Neuron (in vitro differentiated cells): ENCODE data around the gene CLPTM1L.
"Not testable (repeated sequence)": the region's sequence is repeated elsewhere in the genome, so short reads cannot be mapped to it uniquely, and the experiment has no call there.

Experiments used
- H2AFZ ChIP-seq: one replicate; pipeline ENCODE4 v1.6.1; 2013; ENCODE audit warnings: low read depth, mild to moderate bottlenecking, inconsistent platforms, low read length, moderate library complexity
- H3K27me3 ChIP-seq: one replicate; pipeline ENCODE4 v1.6.1; 2013; ENCODE audit warnings: low read length; ENCODE audit not compliant: insufficient read depth
- H3K36me3 ChIP-seq: one replicate; pipeline ENCODE4 v1.6.1; 2013; ENCODE audit warnings: low read length; ENCODE audit not compliant: insufficient read depth
- H3K4me1 ChIP-seq: one replicate; pipeline ENCODE4 v1.6.1; 2013; ENCODE audit warnings: low read length; ENCODE audit not compliant: insufficient read depth
- H3K4me3 ChIP-seq: 2 replicates; pipeline ENCODE4 v1.5.1; 2013; ENCODE audit warnings: mild to moderate bottlenecking, low read length, moderate library complexity
- H3K9me3 ChIP-seq: one replicate; pipeline ENCODE4 v1.6.1; 2013; ENCODE audit warnings: low read length

CLPTM1L gene

GRCh38 chr5:1338196-1338490 lies 6.8 kb downstream of the CLPTM1L start:
- Histone ChIP-seq H3K4me3 (no peak overlapping the region), H3K36me3 (peaks cover 84% of the 10 kb centered on the region), H3K27me3 (no peaks in the 10 kb centered on the region), H3K9me3 (no peaks in the 10 kb centered on the region), H3K4me1 (peaks cover 1% of the 10 kb centered on the region), H2AFZ (no peak overlapping the region)

GRCh38 chr5:1337489-1338195 lies 7.3 kb downstream of the CLPTM1L start:
- no peaks in the 10 kb centered on the region for H3K27me3 ChIP-seq
- no peak overlapping the region for H3K4me3 ChIP-seq
- no peak overlapping the region for H2AFZ ChIP-seq
- H3K9me3 ChIP-seq = no peaks in the 10 kb centered on the region
- H3K4me1 ChIP-seq = no peaks in the 10 kb centered on the region
- peaks cover 82% of the 10 kb centered on the region for H3K36me3 ChIP-seq

- H3K4me1 ChIP-seq = no peaks in the 10 kb centered on the region
- H3K9me3 ChIP-seq = no peaks in the 10 kb centered on the region
- H3K36me3 ChIP-seq = peaks cover 80% of the 10 kb centered on the region
- no peaks in the 10 kb centered on the region for H3K27me3 ChIP-seq
- H3K4me3 ChIP-seq = no peak overlapping the region
- no peak overlapping the region for H2AFZ ChIP-seq
These were observed 8.0 kb downstream of the CLPTM1L start for GRCh38 chr5:1336749-1337488.

- Histone ChIP-seq H3K4me1 (no peaks in the 10 kb centered on the region), H3K4me3 (no peak overlapping the region), H3K9me3 (no peaks in the 10 kb centered on the region), H3K27me3 (no peaks in the 10 kb centered on the region), H3K36me3 (peaks cover 78% of the 10 kb centered on the region), H2AFZ (no peak overlapping the region)
These were observed 8.8 kb downstream of the CLPTM1L start for GRCh38 chr5:1336106-1336561.

GRCh38 chr5:1335540-1336095 lies 9.3 kb downstream of the CLPTM1L start:
- no peak overlapping the region for H3K4me3 ChIP-seq
- H3K36me3 ChIP-seq = peaks cover 78% of the 10 kb centered on the region
- no peaks in the 10 kb centered on the region for H3K9me3 ChIP-seq
- H3K4me1 ChIP-seq = no peaks in the 10 kb centered on the region
- H3K27me3 ChIP-seq = no peaks in the 10 kb centered on the region
- no peak overlapping the region for H2AFZ ChIP-seq

GRCh38 chr5:1334831-1335539 lies 9.9 kb downstream of the CLPTM1L start:
- Histone ChIP-seq H3K4me1 (no peaks in the 10 kb centered on the region), H3K36me3 (peaks cover 77% of the 10 kb centered on the region)

GRCh38 chr5:1333986-1334385 lies 10.9 kb downstream of the CLPTM1L start:
- Histone ChIP-seq H3K27me3 (no peaks in the 10 kb centered on the region), H3K4me1 (no peaks in the 10 kb centered on the region), H2AFZ (no peak overlapping the region), H3K9me3 (no peaks in the 10 kb centered on the region), H3K36me3 (peaks cover 75% of the 10 kb centered on the region), H3K4me3 (no peak overlapping the region)

More at GRCh38 chr5:1334831-1335539, 9.9 kb downstream of the CLPTM1L start:
- Histone ChIP-seq H3K27me3 (no peaks in the 10 kb centered on the region), H2AFZ (no peak overlapping the region), H3K9me3 (no peaks in the 10 kb centered on the region), H3K4me3 (no peak overlapping the region)

GRCh38 chr5:1333286-1333685 lies 11.6 kb downstream of the CLPTM1L start:
- peaks cover 68% of the 10 kb centered on the region for H3K36me3 ChIP-seq
- H3K4me3 ChIP-seq = not testable (repeated sequence)

GRCh38 chr5:1332461-1333001 lies 12.4 kb downstream of the CLPTM1L start:
- Histone ChIP-seq H3K27me3 (no peaks in the 10 kb centered on the region), H3K36me3 (peaks cover 61% of the 10 kb centered on the region), H3K4me1 (no peaks in the 10 kb centered on the region), H2AFZ (no peak overlapping the region), H3K9me3 (no peaks in the 10 kb centered on the region), H3K4me3 (no peak overlapping the region)

More at GRCh38 chr5:1333286-1333685, 11.6 kb downstream of the CLPTM1L start:
- not testable (repeated sequence) for H2AFZ ChIP-seq, H3K9me3 ChIP-seq, H3K4me1 ChIP-seq, H3K27me3 ChIP-seq

GRCh38 chr5:1331861-1332405 lies 13.0 kb downstream of the CLPTM1L start:
- no peaks in the 10 kb centered on the region for H3K27me3 ChIP-seq
- no peak overlapping the region for H2AFZ ChIP-seq
- H3K4me3 ChIP-seq = no peak overlapping the region
- peaks cover 55% of the 10 kb centered on the region for H3K36me3 ChIP-seq
- no peaks in the 10 kb centered on the region for H3K4me1 ChIP-seq
- H3K9me3 ChIP-seq = no peaks in the 10 kb centered on the region

GRCh38 chr5:1330847-1331831 lies 13.8 kb downstream of the CLPTM1L start:
- H2AFZ ChIP-seq = no peak overlapping the region
- H3K36me3 ChIP-seq = peaks cover 51% of the 10 kb centered on the region
- no peaks in the 10 kb centered on the region for H3K9me3 ChIP-seq
- no peaks in the 10 kb centered on the region for H3K4me1 ChIP-seq
- H3K4me3 ChIP-seq = no peak overlapping the region
- no peaks in the 10 kb centered on the region for H3K27me3 ChIP-seq
